Measurements from ENCODE around the gene PPP1R15A.

DNA sequence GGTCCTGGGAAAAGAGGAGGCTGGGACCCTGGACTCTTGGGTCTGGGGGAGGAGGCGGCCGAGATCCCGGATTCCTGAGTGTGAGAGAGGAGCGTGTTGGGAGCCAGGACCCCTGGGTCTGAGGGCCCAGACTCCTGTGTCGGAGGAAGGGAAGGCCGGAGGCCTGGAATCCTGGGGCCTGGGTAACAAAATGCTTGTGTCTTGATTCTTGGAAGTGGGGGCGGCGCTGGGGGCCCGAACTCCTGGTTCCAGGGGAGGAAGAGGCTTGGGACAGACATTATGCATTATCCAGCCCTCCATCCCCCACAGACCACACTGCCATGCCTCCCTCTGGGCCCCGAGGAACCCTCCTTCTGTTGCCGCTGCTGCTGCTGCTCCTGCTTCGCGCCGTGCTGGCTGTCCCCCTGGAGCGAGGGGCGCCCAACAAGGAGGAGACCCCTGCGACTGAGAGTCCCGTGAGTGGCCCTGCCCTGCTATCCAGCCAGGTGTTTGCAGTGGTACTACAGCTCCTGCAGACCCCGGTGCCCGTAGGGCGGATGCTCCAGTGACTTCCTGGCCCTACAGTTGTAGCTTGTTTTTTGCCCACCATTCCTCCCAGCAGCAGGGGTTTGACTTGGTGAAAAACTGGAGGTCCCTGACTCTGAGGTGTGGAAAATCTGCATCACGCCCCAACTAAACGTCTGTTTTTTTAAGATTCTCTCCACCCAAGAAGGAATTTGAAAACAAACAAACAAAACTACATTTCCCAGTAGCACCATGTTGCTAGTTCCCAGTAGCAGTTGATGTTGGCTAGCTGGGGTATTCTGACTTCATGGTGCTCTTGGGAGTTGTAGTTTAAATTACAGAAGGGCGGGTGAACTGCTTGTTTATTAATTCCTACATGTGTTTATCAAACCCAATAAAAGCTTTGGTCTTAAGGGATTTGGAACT is 28.5 kb downstream of the PPP1R15A start:
- TF ChIP-seq, protein P1, sequence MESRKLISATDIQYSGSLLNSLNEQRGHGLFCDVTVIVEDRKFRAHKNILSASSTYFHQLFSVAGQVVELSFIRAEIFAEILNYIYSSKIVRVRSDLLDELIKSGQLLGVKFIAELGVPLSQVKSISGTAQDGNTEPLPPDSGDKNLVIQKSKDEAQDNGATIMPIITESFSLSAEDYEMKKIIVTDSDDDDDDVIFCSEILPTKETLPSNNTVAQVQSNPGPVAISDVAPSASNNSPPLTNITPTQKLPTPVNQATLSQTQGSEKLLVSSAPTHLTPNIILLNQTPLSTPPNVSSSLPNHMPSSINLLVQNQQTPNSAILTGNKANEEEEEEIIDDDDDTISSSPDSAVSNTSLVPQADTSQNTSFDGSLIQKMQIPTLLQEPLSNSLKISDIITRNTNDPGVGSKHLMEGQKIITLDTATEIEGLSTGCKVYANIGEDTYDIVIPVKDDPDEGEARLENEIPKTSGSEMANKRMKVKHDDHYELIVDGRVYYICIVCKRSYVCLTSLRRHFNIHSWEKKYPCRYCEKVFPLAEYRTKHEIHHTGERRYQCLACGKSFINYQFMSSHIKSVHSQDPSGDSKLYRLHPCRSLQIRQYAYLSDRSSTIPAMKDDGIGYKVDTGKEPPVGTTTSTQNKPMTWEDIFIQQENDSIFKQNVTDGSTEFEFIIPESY (IDR thresholded peaks at IDR 0.05) = no peak
- TF ChIP-seq NR2F2 (IDR thresholded peaks at IDR 0.05) (no peak), TAF1 (conservative IDR thresholded peaks at IDR 0.05) (no peak), RAD21 (IDR thresholded peaks at IDR 0.05) (no peak), JUND (IDR thresholded peaks at IDR 0.05) (no peak), YY1 (IDR thresholded peaks at IDR 0.05) (no peak)
- TF ChIP-seq, protein P2, sequence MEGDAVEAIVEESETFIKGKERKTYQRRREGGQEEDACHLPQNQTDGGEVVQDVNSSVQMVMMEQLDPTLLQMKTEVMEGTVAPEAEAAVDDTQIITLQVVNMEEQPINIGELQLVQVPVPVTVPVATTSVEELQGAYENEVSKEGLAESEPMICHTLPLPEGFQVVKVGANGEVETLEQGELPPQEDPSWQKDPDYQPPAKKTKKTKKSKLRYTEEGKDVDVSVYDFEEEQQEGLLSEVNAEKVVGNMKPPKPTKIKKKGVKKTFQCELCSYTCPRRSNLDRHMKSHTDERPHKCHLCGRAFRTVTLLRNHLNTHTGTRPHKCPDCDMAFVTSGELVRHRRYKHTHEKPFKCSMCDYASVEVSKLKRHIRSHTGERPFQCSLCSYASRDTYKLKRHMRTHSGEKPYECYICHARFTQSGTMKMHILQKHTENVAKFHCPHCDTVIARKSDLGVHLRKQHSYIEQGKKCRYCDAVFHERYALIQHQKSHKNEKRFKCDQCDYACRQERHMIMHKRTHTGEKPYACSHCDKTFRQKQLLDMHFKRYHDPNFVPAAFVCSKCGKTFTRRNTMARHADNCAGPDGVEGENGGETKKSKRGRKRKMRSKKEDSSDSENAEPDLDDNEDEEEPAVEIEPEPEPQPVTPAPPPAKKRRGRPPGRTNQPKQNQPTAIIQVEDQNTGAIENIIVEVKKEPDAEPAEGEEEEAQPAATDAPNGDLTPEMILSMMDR (IDR thresholded peaks at IDR 0.05; ENCODE audit: low read depth, low read length, missing input control) = no peak

Measured in liver (tissue), 3 donors.